A673 (cell line): Measurements from ENCODE around the gene WDFY3. TPM values are rescaled to one million over a fixed set of nuclear protein-coding genes. Genes with fewer than 3 reads are reported as not detected.

Source experiments
- BruUV-seq: library from RNA; stranded (reverse); fragments of 400-500 nt; replicated peaks from 2 replicates; lab custom pipeline; 2021; lab: Mats Ljungman, UMichigan
- CTCF ChIA-PET: fragments of 300-600 bp; sonication (Branson Sonifier 250); formaldehyde crosslinking; loops from one replicate; lab custom pipeline; 2022; ENCODE audit warnings: antibody characterized with exemption; lab: Charles Lee
- POLR2A ChIA-PET: fragments of 300-600 bp; sonication (Branson Sonifier 250); formaldehyde crosslinking; loops from one replicate; lab custom pipeline; 2022; ENCODE audit warnings: antibody characterized with exemption; ENCODE audit not compliant: low non-redundant PET; lab: Charles Lee
- DNase-seq: peaks from one replicate; pipeline ENCODE4 v3.0.0-alpha.2; 2015; ENCODE audit warnings: low spot score
- H3K27ac ChIP-seq: fragments of 200-600 bp; sonication (generic); 2 replicates; pipeline ENCODE4 v1.5.1; 2016; ENCODE audit warnings: mixed run types, low read depth, mild to moderate bottlenecking, mixed read lengths, antibody characterized with exemption, low read length; ENCODE audit not compliant: poor library complexity, severe bottlenecking
- H3K27me3 ChIP-seq: fragments of 200-600 bp; sonication (generic); replicated peaks from 2 replicates; pipeline ENCODE4 v1.6.1; 2017; ENCODE audit warnings: mixed run types, low read depth, mild to moderate bottlenecking, mixed read lengths, antibody characterized with exemption, low read length; ENCODE audit not compliant: insufficient read depth, poor library complexity
- H3K36me3 ChIP-seq: fragments of 200-600 bp; sonication (generic); 2 replicates; pipeline ENCODE4 v1.6.1; 2016; ENCODE audit warnings: mixed run types, mild to moderate bottlenecking, mixed read lengths, antibody characterized with exemption, low read length; ENCODE audit not compliant: insufficient read depth, poor library complexity, severe bottlenecking
- H3K4me1 ChIP-seq: fragments of 200-600 bp; sonication (generic); 2 replicates; pipeline ENCODE4 v1.6.1; 2017; ENCODE audit warnings: mixed run types, mild to moderate bottlenecking, mixed read lengths, antibody characterized with exemption, low read length; ENCODE audit not compliant: insufficient read depth, poor library complexity, severe bottlenecking
- H3K4me3 ChIP-seq: fragments of 200-600 bp; sonication (generic); 2 replicates; pipeline ENCODE4 v1.5.1; 2016; ENCODE audit warnings: low read depth, mixed run types, mild to moderate bottlenecking, mixed read lengths, low read length; ENCODE audit not compliant: poor library complexity, severe bottlenecking
- H3K9me3 ChIP-seq: fragments of 200-600 bp; sonication (generic); 2 replicates; pipeline ENCODE4 v1.6.1; 2016; ENCODE audit warnings: mixed run types, low read depth, mild to moderate bottlenecking, mixed read lengths, antibody characterized with exemption, low read length; ENCODE audit not compliant: poor library complexity, severe bottlenecking
- EZH2 ChIP-seq: fragments of 200-600 bp; sonication (generic); IDR thresholded peaks from 2 replicates; pipeline ENCODE4 v1.6.1; 2017; ENCODE audit warnings: borderline replicate concordance, low read depth, mild to moderate bottlenecking, mixed read lengths, antibody characterized with exemption, low read length; ENCODE audit not compliant: poor library complexity, severe bottlenecking
- intact Hi-C: fragments of 100-400 bp; cut with micrococcal nuclease; formaldehyde crosslinking; loops from one replicate; pipeline ENCODE4 v1.10.0; 2022; ENCODE audit not compliant: unreplicated experiment
- total RNA-seq: library from RNA; stranded (reverse); gene quantifications from 2 replicates; pipeline ENCODE4 v1.2.3, GENCODE V29; 2021
- TF ChIP-seq, protein P1 (sequence below): fragments of 300-800, 200-600 bp; sonication (generic); conservative IDR thresholded peaks from 2 replicates; pipeline ENCODE4 v1.5.1; 2017; ENCODE audit warnings: low read depth, mild to moderate bottlenecking, antibody characterized with exemption, low read length, moderate library complexity, mixed read lengths

Gene WDFY3
- total RNA-seq, 1 experiment from 2014 or later = 43.4 TPM

DNA sequence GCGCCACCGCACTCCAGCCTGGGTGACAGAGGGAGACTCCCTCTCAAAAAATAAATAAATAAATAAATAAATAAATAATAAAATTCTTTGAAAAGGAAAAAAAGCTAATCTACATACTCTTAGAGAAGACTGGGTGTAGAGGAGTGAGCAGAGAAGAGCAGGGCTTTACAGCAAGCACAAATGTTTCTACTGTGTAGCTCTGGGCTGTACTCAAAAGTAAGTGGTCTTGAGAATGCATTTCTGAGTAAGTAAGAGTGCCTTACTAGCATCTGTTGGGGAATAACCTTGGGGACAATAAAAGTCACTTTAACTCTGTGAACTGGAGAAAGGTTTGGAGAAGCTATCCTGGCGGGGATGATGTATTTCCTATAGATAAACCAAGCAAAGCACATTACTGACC is 185.8 kb downstream of the WDFY3 start:
- CTCF ChIA-PET = no interaction called here
- no peak for DNase-seq
- no peak overlapping the region for H3K27ac ChIP-seq
- no peaks in the 10 kb centered on the region for H3K4me1 ChIP-seq
- no peaks in the 10 kb centered on the region for H3K27me3 ChIP-seq
- no TSS peak for BruUV-seq
- TF ChIP-seq, protein P1, sequence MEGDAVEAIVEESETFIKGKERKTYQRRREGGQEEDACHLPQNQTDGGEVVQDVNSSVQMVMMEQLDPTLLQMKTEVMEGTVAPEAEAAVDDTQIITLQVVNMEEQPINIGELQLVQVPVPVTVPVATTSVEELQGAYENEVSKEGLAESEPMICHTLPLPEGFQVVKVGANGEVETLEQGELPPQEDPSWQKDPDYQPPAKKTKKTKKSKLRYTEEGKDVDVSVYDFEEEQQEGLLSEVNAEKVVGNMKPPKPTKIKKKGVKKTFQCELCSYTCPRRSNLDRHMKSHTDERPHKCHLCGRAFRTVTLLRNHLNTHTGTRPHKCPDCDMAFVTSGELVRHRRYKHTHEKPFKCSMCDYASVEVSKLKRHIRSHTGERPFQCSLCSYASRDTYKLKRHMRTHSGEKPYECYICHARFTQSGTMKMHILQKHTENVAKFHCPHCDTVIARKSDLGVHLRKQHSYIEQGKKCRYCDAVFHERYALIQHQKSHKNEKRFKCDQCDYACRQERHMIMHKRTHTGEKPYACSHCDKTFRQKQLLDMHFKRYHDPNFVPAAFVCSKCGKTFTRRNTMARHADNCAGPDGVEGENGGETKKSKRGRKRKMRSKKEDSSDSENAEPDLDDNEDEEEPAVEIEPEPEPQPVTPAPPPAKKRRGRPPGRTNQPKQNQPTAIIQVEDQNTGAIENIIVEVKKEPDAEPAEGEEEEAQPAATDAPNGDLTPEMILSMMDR = no peak
- TF ChIP-seq EZH2 = no peak
- POLR2A ChIA-PET = no interaction called here
- intact Hi-C loops = no loop called here
- peaks cover 17% of the 10 kb centered on the region for H3K36me3 ChIP-seq
- H3K4me3 ChIP-seq = no peak overlapping the region
- no peaks in the 10 kb centered on the region for H3K9me3 ChIP-seq

GRCh38 chr4:84778041-84778440 is 188.4 kb downstream of the WDFY3 start:
- DNase-seq = no peak
- Histone ChIP-seq H3K4me1 (no peaks in the 10 kb centered on the region), H3K27ac (no peak overlapping the region), H3K4me3 (no peak overlapping the region), H3K9me3 (no peaks in the 10 kb centered on the region), H3K27me3 (no peaks in the 10 kb centered on the region), H3K36me3 (peaks cover 12% of the 10 kb centered on the region)
- CTCF ChIA-PET = no interaction called here
- POLR2A ChIA-PET = no interaction called here
- intact Hi-C loops = no loop called here
- BruUV-seq = no TSS peak
- no peak for TF ChIP-seq EZH2
- TF ChIP-seq, protein P1 = no peak

DNA sequence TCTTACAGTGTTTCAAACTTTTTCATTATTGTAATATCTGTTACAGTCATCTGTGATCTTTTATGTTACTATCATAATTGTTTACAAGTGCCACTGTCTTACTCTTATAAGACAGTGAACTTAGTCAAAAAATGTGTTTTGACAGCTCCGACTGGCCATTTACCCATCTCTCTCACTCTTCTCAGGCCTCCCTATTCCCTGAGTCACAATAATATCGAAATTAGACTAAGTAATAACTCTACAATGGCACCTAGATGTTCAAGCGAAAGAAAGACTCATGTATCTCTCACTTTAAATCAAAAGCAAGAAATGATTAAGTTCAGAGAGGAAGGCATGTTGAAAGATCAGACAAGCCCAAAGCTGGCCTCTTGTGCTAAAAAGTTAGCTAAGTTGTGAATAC is 199.3 kb downstream of the WDFY3 start:
- POLR2A ChIA-PET = no interaction called here
- no peaks in the 10 kb centered on the region for H3K36me3 ChIP-seq

More for the DNA sequence above, 199.3 kb downstream of the WDFY3 start:
- Histone ChIP-seq H3K27me3 (no peaks in the 10 kb centered on the region), H3K4me3 (no peak overlapping the region), H3K4me1 (no peaks in the 10 kb centered on the region), H3K9me3 (no peaks in the 10 kb centered on the region), H3K27ac (no peak overlapping the region)
- TF ChIP-seq EZH2 = no peak
- TF ChIP-seq, protein P1 = no peak
- no peak for DNase-seq
- CTCF ChIA-PET = no interaction called here
- intact Hi-C loops = no loop called here
- no TSS peak for BruUV-seq
